ENCODE data around the gene CDH26. TPM values are rescaled to one million over a fixed set of nuclear protein-coding genes. Genes with fewer than 3 reads are reported as not detected.

The CDH26 gene
- total RNA-seq, 1 experiment from 2014 or later = 1.0 TPM

DNA sequence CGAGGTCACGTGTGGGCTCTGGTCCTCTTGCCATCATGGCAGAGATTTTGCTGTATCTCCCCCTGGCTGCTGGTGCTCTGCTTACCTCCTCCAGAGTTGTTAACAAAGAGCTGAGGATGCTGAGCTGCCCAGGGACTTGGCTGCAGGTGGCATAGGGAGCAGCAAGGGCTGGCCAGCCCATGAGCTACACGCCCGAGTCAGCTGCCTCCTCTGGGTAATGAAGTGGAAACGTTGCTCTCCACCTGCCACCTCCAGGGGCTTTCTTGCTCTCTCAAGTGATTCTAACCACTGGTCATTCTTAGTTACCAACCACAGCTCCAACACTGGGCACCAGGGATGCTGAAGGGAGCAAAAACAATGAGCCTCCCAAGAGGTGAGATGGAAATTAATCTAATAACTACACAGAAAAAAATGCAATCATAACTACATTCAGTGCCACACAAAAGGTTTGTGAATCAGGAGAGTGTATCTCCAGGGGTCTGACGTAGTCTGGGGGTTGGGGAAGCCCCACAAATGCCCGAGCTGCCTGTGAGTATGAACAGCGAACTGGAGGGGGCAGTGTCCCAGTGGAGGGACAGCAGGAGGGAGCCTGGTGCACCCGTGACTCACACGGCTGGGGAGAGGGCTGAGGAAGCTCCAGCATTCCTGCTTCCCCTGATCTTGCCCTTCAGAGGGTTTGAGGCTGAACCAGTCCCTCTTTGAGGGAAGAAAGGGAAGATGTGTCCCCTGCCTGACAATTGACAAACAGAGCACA, 78.7 kb downstream of the CDH26 start (continued):
- TF ChIP-seq, protein P1, sequence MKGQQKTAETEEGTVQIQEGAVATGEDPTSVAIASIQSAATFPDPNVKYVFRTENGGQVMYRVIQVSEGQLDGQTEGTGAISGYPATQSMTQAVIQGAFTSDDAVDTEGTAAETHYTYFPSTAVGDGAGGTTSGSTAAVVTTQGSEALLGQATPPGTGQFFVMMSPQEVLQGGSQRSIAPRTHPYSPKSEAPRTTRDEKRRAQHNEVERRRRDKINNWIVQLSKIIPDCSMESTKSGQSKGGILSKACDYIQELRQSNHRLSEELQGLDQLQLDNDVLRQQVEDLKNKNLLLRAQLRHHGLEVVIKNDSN (CRISPR knock-in tag; IDR thresholded peaks at IDR 0.05) = no peak
- TF ChIP-seq JAZF1 (CRISPR knock-in tag; IDR thresholded peaks at IDR 0.05) (no peak), CREB1 (CRISPR knock-in tag; IDR thresholded peaks at IDR 0.05) (no peak)

DNA sequence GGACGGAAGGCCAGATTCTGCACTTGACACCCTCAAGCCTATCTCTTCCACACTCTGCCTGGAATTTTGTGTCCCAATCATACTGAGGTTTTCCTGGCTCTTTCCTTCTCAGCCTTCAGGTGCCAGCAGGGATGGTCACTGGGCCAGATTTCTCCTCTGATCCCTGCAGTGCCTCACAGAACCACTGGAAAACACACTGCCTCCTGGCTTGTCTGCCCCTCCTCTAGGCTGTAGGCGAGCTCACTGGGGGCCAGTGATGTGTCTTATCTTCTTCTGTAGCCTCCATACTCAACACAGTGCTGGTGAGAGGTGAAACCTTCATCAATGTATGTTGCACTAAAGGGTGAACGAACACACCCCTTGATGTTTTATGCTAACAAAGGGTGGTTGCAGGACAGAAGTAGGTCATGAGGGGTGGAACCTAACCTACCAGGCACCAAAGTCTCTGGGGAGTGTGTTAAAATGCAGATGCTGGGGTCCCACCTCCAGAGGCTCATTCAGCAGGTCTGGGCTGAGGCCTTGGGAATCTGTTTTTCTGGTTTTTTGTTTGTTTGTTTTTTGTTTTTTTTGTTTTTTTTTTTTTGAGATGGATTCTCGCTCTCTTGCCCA, 80.3 kb downstream of the CDH26 start:
- DNase-seq (ENCODE audit: low spot score) = no peak
- no peak for TF ChIP-seq ZNF232 (CRISPR knock-in tag; IDR thresholded peaks at IDR 0.05)
- TF ChIP-seq, protein P2, sequence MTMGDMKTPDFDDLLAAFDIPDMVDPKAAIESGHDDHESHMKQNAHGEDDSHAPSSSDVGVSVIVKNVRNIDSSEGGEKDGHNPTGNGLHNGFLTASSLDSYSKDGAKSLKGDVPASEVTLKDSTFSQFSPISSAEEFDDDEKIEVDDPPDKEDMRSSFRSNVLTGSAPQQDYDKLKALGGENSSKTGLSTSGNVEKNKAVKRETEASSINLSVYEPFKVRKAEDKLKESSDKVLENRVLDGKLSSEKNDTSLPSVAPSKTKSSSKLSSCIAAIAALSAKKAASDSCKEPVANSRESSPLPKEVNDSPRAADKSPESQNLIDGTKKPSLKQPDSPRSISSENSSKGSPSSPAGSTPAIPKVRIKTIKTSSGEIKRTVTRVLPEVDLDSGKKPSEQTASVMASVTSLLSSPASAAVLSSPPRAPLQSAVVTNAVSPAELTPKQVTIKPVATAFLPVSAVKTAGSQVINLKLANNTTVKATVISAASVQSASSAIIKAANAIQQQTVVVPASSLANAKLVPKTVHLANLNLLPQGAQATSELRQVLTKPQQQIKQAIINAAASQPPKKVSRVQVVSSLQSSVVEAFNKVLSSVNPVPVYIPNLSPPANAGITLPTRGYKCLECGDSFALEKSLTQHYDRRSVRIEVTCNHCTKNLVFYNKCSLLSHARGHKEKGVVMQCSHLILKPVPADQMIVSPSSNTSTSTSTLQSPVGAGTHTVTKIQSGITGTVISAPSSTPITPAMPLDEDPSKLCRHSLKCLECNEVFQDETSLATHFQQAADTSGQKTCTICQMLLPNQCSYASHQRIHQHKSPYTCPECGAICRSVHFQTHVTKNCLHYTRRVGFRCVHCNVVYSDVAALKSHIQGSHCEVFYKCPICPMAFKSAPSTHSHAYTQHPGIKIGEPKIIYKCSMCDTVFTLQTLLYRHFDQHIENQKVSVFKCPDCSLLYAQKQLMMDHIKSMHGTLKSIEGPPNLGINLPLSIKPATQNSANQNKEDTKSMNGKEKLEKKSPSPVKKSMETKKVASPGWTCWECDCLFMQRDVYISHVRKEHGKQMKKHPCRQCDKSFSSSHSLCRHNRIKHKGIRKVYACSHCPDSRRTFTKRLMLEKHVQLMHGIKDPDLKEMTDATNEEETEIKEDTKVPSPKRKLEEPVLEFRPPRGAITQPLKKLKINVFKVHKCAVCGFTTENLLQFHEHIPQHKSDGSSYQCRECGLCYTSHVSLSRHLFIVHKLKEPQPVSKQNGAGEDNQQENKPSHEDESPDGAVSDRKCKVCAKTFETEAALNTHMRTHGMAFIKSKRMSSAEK (CRISPR knock-in tag; IDR thresholded peaks at IDR 0.05; ENCODE audit: borderline replicate concordance) = no peak
- TF ChIP-seq, protein P3, sequence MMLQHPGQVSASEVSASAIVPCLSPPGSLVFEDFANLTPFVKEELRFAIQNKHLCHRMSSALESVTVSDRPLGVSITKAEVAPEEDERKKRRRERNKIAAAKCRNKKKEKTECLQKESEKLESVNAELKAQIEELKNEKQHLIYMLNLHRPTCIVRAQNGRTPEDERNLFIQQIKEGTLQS (CRISPR knock-in tag; conservative IDR thresholded peaks at IDR 0.05) = no peak
- TF ChIP-seq SMAD4 (CRISPR knock-in tag; IDR thresholded peaks at IDR 0.05) = no peak
- TF ChIP-seq ZNF416 (CRISPR knock-in tag; IDR thresholded peaks at IDR 0.05) = no peak
- no peak for TF ChIP-seq JUN (CRISPR knock-in tag; IDR thresholded peaks at IDR 0.05)
- TF ChIP-seq GTF2I (CRISPR knock-in tag; conservative IDR thresholded peaks at IDR 0.05) = no peak
- TF ChIP-seq RORB (CRISPR knock-in tag; IDR thresholded peaks at IDR 0.05) = no peak
- TF ChIP-seq PRRX2 (CRISPR knock-in tag; IDR thresholded peaks at IDR 0.05) = no peak
- TF ChIP-seq NR3C1 (CRISPR knock-in tag; conservative IDR thresholded peaks at IDR 0.05; ENCODE audit: low read depth) = no peak
- TF ChIP-seq, protein P4, sequence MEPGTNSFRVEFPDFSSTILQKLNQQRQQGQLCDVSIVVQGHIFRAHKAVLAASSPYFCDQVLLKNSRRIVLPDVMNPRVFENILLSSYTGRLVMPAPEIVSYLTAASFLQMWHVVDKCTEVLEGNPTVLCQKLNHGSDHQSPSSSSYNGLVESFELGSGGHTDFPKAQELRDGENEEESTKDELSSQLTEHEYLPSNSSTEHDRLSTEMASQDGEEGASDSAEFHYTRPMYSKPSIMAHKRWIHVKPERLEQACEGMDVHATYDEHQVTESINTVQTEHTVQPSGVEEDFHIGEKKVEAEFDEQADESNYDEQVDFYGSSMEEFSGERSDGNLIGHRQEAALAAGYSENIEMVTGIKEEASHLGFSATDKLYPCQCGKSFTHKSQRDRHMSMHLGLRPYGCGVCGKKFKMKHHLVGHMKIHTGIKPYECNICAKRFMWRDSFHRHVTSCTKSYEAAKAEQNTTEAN (CRISPR knock-in tag; IDR thresholded peaks at IDR 0.05) = no peak
- TF ChIP-seq, protein P5, sequence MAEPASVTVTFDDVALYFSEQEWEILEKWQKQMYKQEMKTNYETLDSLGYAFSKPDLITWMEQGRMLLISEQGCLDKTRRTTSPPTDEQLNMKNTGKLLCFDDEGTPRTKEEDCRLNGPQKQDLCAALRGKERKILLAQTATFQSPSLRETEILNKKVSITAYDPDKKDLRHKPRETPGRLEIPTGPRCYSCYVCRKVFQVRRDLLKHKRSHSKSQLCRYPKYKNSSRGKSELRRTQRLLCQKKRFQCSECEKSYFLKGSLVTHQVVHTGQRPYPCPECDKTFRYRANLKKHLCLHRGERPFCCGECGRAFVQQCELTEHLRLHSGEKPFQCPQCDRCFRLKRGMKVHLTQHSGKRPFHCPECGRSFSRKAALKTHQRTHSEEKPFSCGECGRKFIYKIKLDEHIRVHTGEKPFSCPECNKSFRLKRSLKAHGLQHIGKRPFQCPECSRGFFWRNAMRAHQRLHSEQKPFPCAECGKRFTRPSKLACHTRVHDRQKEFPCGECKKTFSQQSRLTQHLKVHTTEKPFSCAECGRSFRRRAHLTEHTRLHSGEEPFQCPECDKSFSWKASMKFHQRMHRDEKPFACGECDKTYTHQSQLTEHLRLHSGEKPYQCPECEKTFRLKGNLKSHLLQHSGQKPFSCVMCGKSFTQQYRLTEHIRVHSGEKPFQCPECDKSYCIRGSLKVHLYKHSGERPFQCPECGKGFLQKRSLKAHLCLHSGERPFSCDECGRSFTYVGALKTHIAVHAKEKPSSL (CRISPR knock-in tag; conservative IDR thresholded peaks at IDR 0.05) = no peak
- TF ChIP-seq GRHL2 (CRISPR knock-in tag; IDR thresholded peaks at IDR 0.05; ENCODE audit: insufficient replicate concordance, severe bottlenecking) = no peak
- no peak for TF ChIP-seq TCF7 (CRISPR knock-in tag; IDR thresholded peaks at IDR 0.05; ENCODE audit: low read depth)
- TF ChIP-seq, protein P6, sequence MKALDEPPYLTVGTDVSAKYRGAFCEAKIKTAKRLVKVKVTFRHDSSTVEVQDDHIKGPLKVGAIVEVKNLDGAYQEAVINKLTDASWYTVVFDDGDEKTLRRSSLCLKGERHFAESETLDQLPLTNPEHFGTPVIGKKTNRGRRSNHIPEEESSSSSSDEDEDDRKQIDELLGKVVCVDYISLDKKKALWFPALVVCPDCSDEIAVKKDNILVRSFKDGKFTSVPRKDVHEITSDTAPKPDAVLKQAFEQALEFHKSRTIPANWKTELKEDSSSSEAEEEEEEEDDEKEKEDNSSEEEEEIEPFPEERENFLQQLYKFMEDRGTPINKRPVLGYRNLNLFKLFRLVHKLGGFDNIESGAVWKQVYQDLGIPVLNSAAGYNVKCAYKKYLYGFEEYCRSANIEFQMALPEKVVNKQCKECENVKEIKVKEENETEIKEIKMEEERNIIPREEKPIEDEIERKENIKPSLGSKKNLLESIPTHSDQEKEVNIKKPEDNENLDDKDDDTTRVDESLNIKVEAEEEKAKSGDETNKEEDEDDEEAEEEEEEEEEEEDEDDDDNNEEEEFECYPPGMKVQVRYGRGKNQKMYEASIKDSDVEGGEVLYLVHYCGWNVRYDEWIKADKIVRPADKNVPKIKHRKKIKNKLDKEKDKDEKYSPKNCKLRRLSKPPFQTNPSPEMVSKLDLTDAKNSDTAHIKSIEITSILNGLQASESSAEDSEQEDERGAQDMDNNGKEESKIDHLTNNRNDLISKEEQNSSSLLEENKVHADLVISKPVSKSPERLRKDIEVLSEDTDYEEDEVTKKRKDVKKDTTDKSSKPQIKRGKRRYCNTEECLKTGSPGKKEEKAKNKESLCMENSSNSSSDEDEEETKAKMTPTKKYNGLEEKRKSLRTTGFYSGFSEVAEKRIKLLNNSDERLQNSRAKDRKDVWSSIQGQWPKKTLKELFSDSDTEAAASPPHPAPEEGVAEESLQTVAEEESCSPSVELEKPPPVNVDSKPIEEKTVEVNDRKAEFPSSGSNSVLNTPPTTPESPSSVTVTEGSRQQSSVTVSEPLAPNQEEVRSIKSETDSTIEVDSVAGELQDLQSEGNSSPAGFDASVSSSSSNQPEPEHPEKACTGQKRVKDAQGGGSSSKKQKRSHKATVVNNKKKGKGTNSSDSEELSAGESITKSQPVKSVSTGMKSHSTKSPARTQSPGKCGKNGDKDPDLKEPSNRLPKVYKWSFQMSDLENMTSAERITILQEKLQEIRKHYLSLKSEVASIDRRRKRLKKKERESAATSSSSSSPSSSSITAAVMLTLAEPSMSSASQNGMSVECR (CRISPR knock-in tag; IDR thresholded peaks at IDR 0.05; ENCODE audit: borderline replicate concordance) = no peak
- TF ChIP-seq ZNF396 (CRISPR knock-in tag; IDR thresholded peaks at IDR 0.05; ENCODE audit: borderline replicate concordance) = no peak
- no peak overlapping the region for H3K27ac Mint-ChIP-seq
- peaks cover 32% of the 10 kb centered on the region for H3K27me3 Mint-ChIP-seq (ENCODE audit: low read depth)
- peaks cover 32% of the 10 kb centered on the region for H3K4me1 Mint-ChIP-seq
- H3K9me3 Mint-ChIP-seq = peaks cover 31% of the 10 kb centered on the region
- ChIA-PET CTCF (no interaction called here), POLR2A (no interaction called here)
- H3K36me3 Mint-ChIP-seq = peaks cover 14% of the 10 kb centered on the region; the same call in 1 of the 2 replicates
- ATAC-seq = no peak
- H3K4me3 Mint-ChIP-seq = no peak overlapping the region

Measured in WTC11 (cell line).